Loucy (cell line): ENCODE measurements around the gene C2CD5.

Experiments
- H2AFZ ChIP-seq: fragments of 200-600 bp; sonication (generic); 2 replicates; pipeline ENCODE4 v1.6.0; 2016; ENCODE audit warnings: antibody characterized with exemption, mild to moderate bottlenecking, low read length, moderate library complexity
- H3F3A ChIP-seq: fragments of 200-600 bp; 2 replicates; pipeline ENCODE4 v1.6.0; 2016; ENCODE audit warnings: antibody characterized with exemption, low read depth, mild to moderate bottlenecking
- H3K27me3 ChIP-seq: fragments of 200-600 bp; sonication (generic); 2 replicates; pipeline ENCODE4 v1.6.1; 2014; ENCODE audit warnings: low read length, mild to moderate bottlenecking; ENCODE audit not compliant: insufficient read depth, poor library complexity, severe bottlenecking
- H3K36me3 ChIP-seq: fragments of 200-600 bp; sonication (generic); 2 replicates; pipeline ENCODE4 v1.6.1; 2016; ENCODE audit warnings: low read length; ENCODE audit not compliant: insufficient read depth
- H3K4me1 ChIP-seq: fragments of 200-600 bp; sonication (generic); 2 replicates; pipeline ENCODE4 v1.5.1; 2014; ENCODE audit warnings: low read length, mild to moderate bottlenecking; ENCODE audit not compliant: insufficient read depth, poor library complexity, severe bottlenecking
- H3K4me2 ChIP-seq: fragments of 200-600 bp; sonication (generic); 2 replicates; pipeline ENCODE4 v1.6.0; 2014; ENCODE audit warnings: antibody characterized with exemption, low read length, low read depth, mild to moderate bottlenecking; ENCODE audit not compliant: poor library complexity, severe bottlenecking
- H3K4me3 ChIP-seq: fragments of 200-600 bp; sonication (generic); 2 replicates; pipeline ENCODE4 v1.5.1; 2014; ENCODE audit warnings: low read length, mild to moderate bottlenecking, mixed read lengths; ENCODE audit not compliant: poor library complexity, severe bottlenecking
- H3K79me2 ChIP-seq: fragments of 200-600 bp; sonication (generic); 2 replicates; pipeline ENCODE4 v1.6.1; 2014; ENCODE audit warnings: low read length; ENCODE audit not compliant: insufficient read depth
- H3K9ac ChIP-seq: fragments of 200-600 bp; sonication (generic); 2 replicates; pipeline ENCODE4 v1.6.0; 2014; ENCODE audit warnings: mild to moderate bottlenecking, low read depth, low read length, moderate library complexity; ENCODE audit not compliant: poor library complexity, severe bottlenecking
- H3K9me2 ChIP-seq: fragments of 200-600 bp; sonication (generic); replicated peaks from 2 replicates; pipeline ENCODE4 v1.6.1; 2016; ENCODE audit warnings: low read depth, low read length, mixed read lengths
- H3K9me3 ChIP-seq: fragments of 200-600 bp; sonication (generic); 2 replicates; pipeline ENCODE4 v1.6.1; 2014; ENCODE audit warnings: mild to moderate bottlenecking, antibody characterized with exemption, low read length, low read depth; ENCODE audit not compliant: insufficient read depth
- H4K20me1 ChIP-seq: fragments of 200-600 bp; sonication (generic); 2 replicates; pipeline ENCODE4 v1.6.0; 2014; ENCODE audit warnings: antibody characterized with exemption, low read length, mild to moderate bottlenecking; ENCODE audit not compliant: insufficient read depth, poor library complexity, severe bottlenecking
- CTCF ChIP-seq: fragments of 200-600 bp; sonication (generic); conservative IDR thresholded peaks from 2 replicates; pipeline ENCODE4 v1.5.1; 2014; ENCODE audit warnings: mild to moderate bottlenecking, antibody characterized with exemption, low read length
- EZH2phosphoT487 ChIP-seq: fragments of 200-600 bp; IDR thresholded peaks from 2 replicates; pipeline ENCODE4 v1.6.1; 2018; ENCODE audit warnings: antibody characterized with exemption, mild to moderate bottlenecking, moderate library complexity, borderline replicate concordance

The C2CD5 gene

GRCh38 chr12:22536346-22536945, 7.9 kb downstream of the C2CD5 start:
- Histone ChIP-seq H3K27me3 (no peaks in the 10 kb centered on the region), H4K20me1 (peaks cover 39% of the 10 kb centered on the region), H3K4me1 (peaks cover 42% of the 10 kb centered on the region), H2AFZ (no peak overlapping the region), H3K4me3 (peak overlapping the region; percentile 19), H3K9me2 (no peaks in the 10 kb centered on the region), H3K4me2 (peak overlapping the region; percentile 59), H3F3A (no peaks in the 10 kb centered on the region; the same call in 1 of the 2 replicates), H3K9me3 (no peaks in the 10 kb centered on the region), H3K79me2 (peaks cover 47% of the 10 kb centered on the region; the same call in 1 of the 2 replicates), H3K9ac (no peak overlapping the region), H3K36me3 (peaks cover 23% of the 10 kb centered on the region)
- TF ChIP-seq CTCF = no peak
- TF ChIP-seq EZH2phosphoT487 = no peak

GRCh38 chr12:22535478-22535877, 8.9 kb downstream of the C2CD5 start:
- no peaks in the 10 kb centered on the region for H3K27me3 ChIP-seq
- no peaks in the 10 kb centered on the region for H3K9me2 ChIP-seq
- TF ChIP-seq CTCF (no peak), EZH2phosphoT487 (no peak)
- H2AFZ ChIP-seq = no peak overlapping the region
- peak overlapping the region; percentile 19 for H3K4me3 ChIP-seq
- peak overlapping the region; percentile 59 for H3K4me2 ChIP-seq
- peaks cover 30% of the 10 kb centered on the region for H3K36me3 ChIP-seq
- H3K9me3 ChIP-seq = no peaks in the 10 kb centered on the region
- H3K9ac ChIP-seq = peak overlapping the region; percentile 6
- H3K4me1 ChIP-seq = peaks cover 42% of the 10 kb centered on the region
- no peaks in the 10 kb centered on the region; the same call in 1 of the 2 replicates for H3F3A ChIP-seq
- H3K79me2 ChIP-seq = peaks cover 45% of the 10 kb centered on the region; the same call in 1 of the 2 replicates
- peaks cover 40% of the 10 kb centered on the region for H4K20me1 ChIP-seq

- no peak for TF ChIP-seq CTCF
- no peak for TF ChIP-seq EZH2phosphoT487
- Histone ChIP-seq H3K9me2 (no peaks in the 10 kb centered on the region), H3K9me3 (no peaks in the 10 kb centered on the region), H3K4me1 (peaks cover 42% of the 10 kb centered on the region), H3K4me3 (peak overlapping the region; percentile 19), H3K27me3 (no peaks in the 10 kb centered on the region), H3K9ac (no peak overlapping the region), H3K4me2 (peak overlapping the region; percentile 59), H4K20me1 (peaks cover 40% of the 10 kb centered on the region), H3F3A (no peaks in the 10 kb centered on the region; the same call in 1 of the 2 replicates), H3K36me3 (peaks cover 30% of the 10 kb centered on the region), H2AFZ (no peak overlapping the region), H3K79me2 (peaks cover 42% of the 10 kb centered on the region; the same call in 1 of the 2 replicates)
Observed at GRCh38 chr12:22535038-22535437, 9.3 kb downstream of the C2CD5 start.
